HG02623 (cell line): ENCODE measurements around the gene NXN.
"Not testable (repeated sequence)": the region's sequence is repeated elsewhere in the genome, so short reads cannot be mapped to it uniquely, and the experiment has no call there.

Source experiments
- ATAC-seq: cut with Tn5 transposase; IDR thresholded peaks from one replicate; pipeline ENCODE4 v1.9.1; 2021; ENCODE audit warnings: moderate library complexity; ENCODE audit not compliant: unreplicated experiment

The NXN gene

DNA sequence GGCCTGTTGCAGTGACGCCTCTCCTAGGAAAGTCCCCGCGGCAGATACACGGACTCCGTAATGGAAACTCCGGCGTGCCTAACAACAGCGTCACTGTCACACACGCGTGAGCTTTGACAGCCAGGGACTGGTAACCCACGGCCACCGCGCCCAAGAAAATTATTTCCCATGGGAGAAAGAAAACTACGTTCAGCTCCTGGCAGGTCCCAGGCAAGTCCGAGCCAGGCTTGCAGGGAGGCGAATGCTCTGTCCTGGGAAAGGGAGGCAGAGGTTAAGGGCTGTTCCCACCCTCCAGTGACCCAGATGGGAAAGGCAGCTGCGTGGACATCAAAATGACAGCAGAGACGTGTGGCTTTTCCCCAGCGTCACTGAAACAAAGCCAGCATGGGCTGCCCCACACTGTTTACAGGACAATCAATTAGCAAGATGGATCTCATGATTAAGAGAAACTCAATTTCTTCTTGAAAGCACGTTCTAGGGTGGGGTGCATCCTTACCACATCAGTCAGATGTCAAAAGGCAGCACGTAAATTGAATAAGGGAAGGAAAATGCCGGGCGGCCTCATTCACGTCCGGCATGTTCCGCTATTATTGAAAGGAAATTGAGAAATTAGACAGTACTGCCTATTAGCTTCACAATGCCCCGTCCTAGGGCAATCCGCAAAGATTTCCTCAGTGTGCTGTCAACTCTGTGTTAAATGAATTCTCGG, 82.5 kb downstream of the NXN start:
- ATAC-seq: no peak

GRCh38 chr17:896454-896853, 83.1 kb downstream of the NXN start:
- no peak for ATAC-seq

- ATAC-seq: no peak
Observed at GRCh38 chr17:892958-893357, 86.6 kb downstream of the NXN start.

DNA sequence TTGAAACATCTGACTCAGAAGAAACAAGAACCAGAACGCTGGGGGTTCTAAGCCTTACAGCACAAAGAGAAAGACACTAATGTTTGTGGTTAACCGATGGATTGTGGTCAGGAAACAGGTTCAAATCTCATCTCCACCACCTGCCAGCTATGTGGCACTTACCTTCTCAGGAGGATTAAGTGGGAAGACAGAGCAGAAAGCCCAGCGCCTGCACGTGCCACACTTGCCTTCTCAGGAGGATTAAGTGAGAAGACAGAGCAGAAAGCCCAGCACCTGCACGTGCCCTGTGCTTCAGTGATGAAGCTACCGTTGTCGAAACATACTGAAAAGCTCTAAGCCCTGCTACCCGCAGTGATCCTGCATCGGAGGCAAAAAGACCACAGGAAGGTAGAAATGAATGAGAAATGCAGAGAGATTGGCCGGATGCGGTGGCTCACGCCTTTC, 90.6 kb downstream of the NXN start:
- ATAC-seq: no peak

DNA sequence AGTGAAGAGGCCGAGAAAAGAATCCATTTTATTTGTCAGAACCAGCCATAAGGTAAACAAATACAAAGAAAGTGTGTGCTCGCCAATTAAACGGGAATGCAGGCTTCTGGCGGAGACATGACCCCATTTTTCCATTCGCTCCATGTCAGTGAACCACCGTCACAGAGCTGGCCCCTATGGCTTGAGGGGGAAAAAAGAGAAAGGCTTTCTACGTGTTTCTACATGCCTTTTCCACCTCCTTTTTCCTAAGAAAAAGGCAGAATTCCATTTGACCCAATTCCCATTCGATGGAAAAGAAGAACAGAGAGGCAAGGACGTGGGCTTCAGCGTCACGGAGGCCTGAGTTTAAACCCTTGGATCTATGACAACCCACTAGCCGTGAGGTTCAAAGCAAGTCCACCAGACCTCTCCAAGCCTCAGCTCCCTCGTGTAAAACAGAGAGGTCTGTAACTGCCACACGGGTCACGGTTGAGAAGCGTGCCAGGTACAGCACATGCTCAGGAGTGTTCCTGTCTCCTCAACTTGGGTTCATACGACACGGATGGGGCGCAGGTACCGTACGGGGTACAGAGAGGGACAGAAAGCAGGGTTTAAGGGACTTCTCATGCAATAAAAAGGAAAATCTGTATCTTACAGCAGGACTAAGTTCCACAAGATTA, 91.9 kb downstream of the NXN start:
- no peak for ATAC-seq

GRCh38 chr17:885971-886571, 93.5 kb downstream of the NXN start:
- ATAC-seq: no peak

DNA sequence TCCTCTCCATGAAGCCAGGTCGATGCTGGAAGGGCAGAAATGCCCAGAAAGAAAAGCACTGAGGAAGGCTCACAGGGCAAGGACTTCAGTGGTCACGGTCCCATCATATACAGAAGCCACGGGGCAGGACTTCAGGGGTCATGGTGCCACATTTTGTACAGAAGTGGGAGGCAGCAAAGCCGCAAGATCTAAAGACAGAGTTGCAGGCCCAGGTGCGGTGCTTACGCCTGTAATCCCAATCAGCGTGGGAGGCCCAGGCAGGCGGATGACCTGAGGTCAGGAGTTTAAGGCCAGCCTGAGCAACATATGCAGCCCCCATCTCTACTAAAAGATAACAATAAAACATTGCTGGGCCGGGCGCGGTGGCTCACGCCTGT, 96.0 kb downstream of the NXN start:
- ATAC-seq: no peak

GRCh38 chr17:882827-883585, 96.6 kb downstream of the NXN start:
- no peak for ATAC-seq

GRCh38 chr17:881778-882177, 97.8 kb downstream of the NXN start:
- no peak for ATAC-seq

GRCh38 chr17:880443-881269, 98.9 kb downstream of the NXN start:
- ATAC-seq: no peak

DNA sequence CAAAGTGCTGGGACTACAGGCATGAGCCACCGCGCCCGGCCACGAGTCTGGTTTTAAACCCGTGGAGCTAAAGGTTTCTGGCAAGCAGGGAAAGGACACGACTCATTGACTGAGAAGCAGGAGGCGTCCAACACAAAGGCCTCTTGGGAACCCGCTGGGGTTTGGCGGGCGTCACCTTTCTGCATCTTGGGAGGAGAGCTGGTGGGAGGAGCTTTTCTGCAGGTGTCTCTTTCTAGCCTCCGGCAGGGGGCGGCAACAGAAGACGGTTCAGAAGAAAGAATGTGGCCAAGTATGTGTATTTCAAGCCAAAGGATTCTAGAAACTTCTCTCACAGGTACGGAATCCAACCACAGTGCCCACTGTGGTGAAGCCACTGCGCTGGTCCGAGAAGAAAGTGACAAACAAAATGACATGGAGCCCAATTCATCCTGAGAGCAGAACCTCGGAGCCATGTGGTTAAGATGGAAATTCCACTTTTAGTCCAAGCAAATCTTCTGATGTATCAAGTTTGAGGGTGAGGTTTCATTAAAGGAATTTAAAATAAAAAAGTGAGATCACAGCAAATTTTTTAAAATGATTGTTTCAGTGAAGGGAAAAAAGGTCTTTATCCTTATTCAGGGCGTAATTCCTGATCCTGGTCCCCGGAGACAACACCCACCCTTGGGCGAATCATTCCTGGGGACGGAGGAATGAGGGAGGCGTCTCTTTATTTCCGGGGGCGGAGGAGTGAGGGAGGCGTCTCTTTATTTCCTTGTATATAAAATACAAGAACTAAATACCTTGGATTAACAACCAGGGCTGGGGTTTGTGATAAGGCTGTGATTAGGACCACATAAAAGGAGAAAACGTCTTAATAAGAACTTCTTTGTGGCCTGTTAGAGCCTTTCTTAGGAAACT, 99.8 kb downstream of the NXN start:
- ATAC-seq: no peak

DNA sequence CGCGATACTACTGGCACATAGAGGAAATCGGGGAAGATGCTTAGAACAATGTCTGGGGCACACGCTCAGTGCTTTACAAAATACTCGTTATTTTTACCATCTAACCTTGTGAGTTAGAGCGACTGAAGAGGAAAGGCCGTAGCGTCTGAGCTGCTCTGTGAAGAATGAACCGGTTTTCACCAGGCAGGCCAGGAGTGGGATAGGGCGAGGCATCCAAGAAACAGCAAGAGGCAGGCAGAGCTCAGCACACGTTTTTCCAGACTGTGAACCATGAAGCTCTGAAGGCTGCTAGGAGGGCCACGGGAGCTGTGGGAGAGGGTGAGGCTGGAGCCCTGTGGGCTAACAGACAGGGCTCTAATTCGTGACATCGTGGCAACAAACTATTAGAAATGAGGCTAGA, 101.9 kb downstream of the NXN start:
- ATAC-seq: no peak

- ATAC-seq: no peak
Observed at GRCh38 chr17:876272-876671, 103.3 kb downstream of the NXN start.

DNA sequence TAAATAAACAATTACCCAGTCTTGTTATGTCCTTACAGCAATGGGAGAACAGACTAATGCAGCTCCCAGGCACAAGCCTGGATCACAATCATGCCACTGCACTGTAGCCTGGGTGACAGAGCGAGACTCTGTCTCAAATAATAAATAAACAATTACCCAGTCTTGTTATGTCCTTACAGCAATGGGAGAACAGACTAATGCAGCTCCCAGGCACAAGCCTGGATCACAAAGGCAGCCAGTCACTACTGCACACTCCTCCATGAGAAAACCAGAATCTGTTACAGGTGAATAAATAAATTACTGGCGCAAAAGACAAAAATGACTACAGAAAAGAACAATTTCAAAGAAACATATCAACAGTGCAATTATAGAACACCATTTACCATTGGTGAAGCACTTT, 105.0 kb downstream of the NXN start:
- ATAC-seq: not testable (repeated sequence)

- ATAC-seq: no peak
Observed at GRCh38 chr17:872855-873254, 106.7 kb downstream of the NXN start.

GRCh38 chr17:871751-872519, 107.6 kb downstream of the NXN start:
- ATAC-seq: no peak

GRCh38 chr17:869567-870525, 109.7 kb downstream of the NXN start:
- no peak for ATAC-seq

GRCh38 chr17:869086-869485, 110.5 kb downstream of the NXN start:
- no peak for ATAC-seq
